B cell (primary cell): ENCODE results near the gene WDR11. TPM values are rescaled to one million over a fixed set of nuclear protein-coding genes. Genes with fewer than 3 reads are reported as not detected.

Source experiments
- ATAC-seq: fragments of 200-7000 bp; cut with Tn5 transposase; one replicate; pipeline ENCODE4 v1.10.0; 2021; ENCODE audit warnings: low read depth, mild to moderate bottlenecking, moderate number of reproducible peaks, moderate library complexity
- CTCF ChIA-PET: fragments of 350-600 bp; sonication (Branson Sonifier 250); formaldehyde crosslinking; loops from one replicate; lab custom pipeline; 2021; ENCODE audit warnings: antibody characterized with exemption, inconsistent platforms; lab: Charles Lee
- POLR2A ChIA-PET: fragments of 350-600 bp; sonication (Branson Sonifier 250); formaldehyde crosslinking; loops from one replicate; lab custom pipeline; 2021; ENCODE audit warnings: antibody characterized with exemption; lab: Charles Lee
- DNase-seq: peaks from one replicate; pipeline ENCODE4 v3.0.0; 2013
- H2AFZ ChIP-seq: 2 replicates; pipeline ENCODE4 v1.6.1; 2012; ENCODE audit warnings: mild to moderate bottlenecking, low read depth, low read length; ENCODE audit not compliant: insufficient read depth, poor library complexity, severe bottlenecking
- H3K27ac ChIP-seq, 2 donors: 1 replicate in 1 of 2; 2 replicates in 1 of 2; pipeline ENCODE4 v1.5.1; 2012 to 2013; ENCODE audit warnings: low read length in 2 of 2, mild to moderate bottlenecking in 2 of 2, moderate library complexity in 1 of 2
- H3K27me3 ChIP-seq, 4 experiments: fragments of 200-600 bp in 1 of 4; sonication (generic) in 1 of 4; replicated peaks in 1 of 4; 1 replicate in 2 of 4; 2 replicates in 2 of 4; pipeline versions ENCODE4 v1.6.1 to v1.7.0; 2013 to 2016; ENCODE audit warnings: low read length in 3 of 4, mild to moderate bottlenecking in 2 of 4, mixed read lengths in 1 of 4, moderate library complexity in 1 of 4; ENCODE audit not compliant: insufficient read depth in 4 of 4, control insufficient read depth in 3 of 4; ENCODE audit errors: control extremely low read depth in 1 of 4
- H3K36me3 ChIP-seq, 2 experiments: replicated peaks in 1 of 2; 1 replicate in 1 of 2; 2 replicates in 1 of 2; pipeline versions ENCODE4 v1.6.1 to v1.7.1; 2013; ENCODE audit warnings: low read length in 1 of 2; ENCODE audit not compliant: insufficient read depth in 2 of 2, control insufficient read depth in 1 of 2; ENCODE audit errors: control extremely low read depth in 1 of 2, extremely low read depth in 1 of 2
- H3K4me1 ChIP-seq, 2 donors: fragments of 200-600 bp in 1 of 2; sonication (generic) in 1 of 2; 1 replicate in 1 of 2; 2 replicates in 1 of 2; pipeline versions ENCODE4 v1.5.1 to v1.6.1; 2013 to 2017; ENCODE audit warnings: low read length in 2 of 2; ENCODE audit not compliant: control insufficient read depth in 2 of 2, insufficient read depth in 2 of 2
- H3K4me2 ChIP-seq: replicated peaks from 2 replicates; pipeline ENCODE3; 2012; ENCODE audit warnings: mild to moderate bottlenecking, low read depth, low read length; ENCODE audit not compliant: poor library complexity, severe bottlenecking
- H3K4me3 ChIP-seq, 5 experiments: fragments of 200-600 bp in 1 of 5; sonication (generic) in 1 of 5; 1 replicate in 3 of 5; 2 replicates in 2 of 5; pipeline versions ENCODE4 v1.5.1 to v1.7.0; 2011 to 2016; ENCODE audit warnings: low read length in 4 of 5, mild to moderate bottlenecking in 4 of 5, low read depth in 2 of 5, control low read depth in 1 of 5, moderate library complexity in 1 of 5; ENCODE audit not compliant: insufficient read depth in 1 of 5; ENCODE audit errors: control extremely low read depth in 1 of 5, extremely low read depth in 1 of 5
- H3K79me2 ChIP-seq: fragments of 200-600 bp; sonication (generic); one replicate; pipeline ENCODE4 v1.6.0; 2016; ENCODE audit warnings: low read length; ENCODE audit not compliant: control insufficient read depth, insufficient read depth
- H3K9ac ChIP-seq: fragments of 200-600 bp; sonication (generic); 2 replicates; pipeline ENCODE4 v1.6.1; 2017; ENCODE audit warnings: mild to moderate bottlenecking, low read length, moderate library complexity
- H3K9me3 ChIP-seq, 3 donors: one replicate each; pipeline versions ENCODE4 v1.6.1 to v1.7.1; 2013; ENCODE audit warnings: low read length in 2 of 3; ENCODE audit not compliant: control insufficient read depth in 2 of 3, insufficient read depth in 1 of 3; ENCODE audit errors: control extremely low read depth in 1 of 3
- H4K20me1 ChIP-seq: 2 replicates; pipeline ENCODE4 v1.6.0; 2012; ENCODE audit warnings: mild to moderate bottlenecking, low read length; ENCODE audit not compliant: insufficient read depth, control insufficient read depth, poor library complexity, severe bottlenecking
- H3K27ac Mint-ChIP-seq: one replicate; pipeline ENCODE4 v1.8.0; 2021; ENCODE audit warnings: mixed read lengths
- H3K27me3 Mint-ChIP-seq: one replicate; pipeline ENCODE4 v1.8.0; 2021; ENCODE audit warnings: mixed read lengths
- H3K4me1 Mint-ChIP-seq: one replicate; pipeline ENCODE4 v1.8.0; 2021; ENCODE audit warnings: mixed read lengths
- H3K4me3 Mint-ChIP-seq: one replicate; pipeline ENCODE4 v1.8.0; 2021; ENCODE audit warnings: mixed read lengths
- H3K9me3 Mint-ChIP-seq: one replicate; pipeline ENCODE4 v1.8.0; 2022; ENCODE audit warnings: mixed read lengths; ENCODE audit not compliant: insufficient read depth
- CTCF ChIP-seq: fragments of 200-600 bp; IDR thresholded peaks from one replicate; pipeline ENCODE4 v1.8.0; 2022; ENCODE audit warnings: antibody characterized with exemption, mild to moderate bottlenecking
- EZH2 ChIP-seq: IDR thresholded peaks from 2 replicates; pipeline ENCODE4 v1.6.1; 2012; ENCODE audit warnings: borderline replicate concordance, low read depth, mild to moderate bottlenecking, moderate library complexity, low read length; ENCODE audit not compliant: insufficient read depth, poor library complexity, severe bottlenecking
- WGBS: methylation state at CpG from one replicate; pipeline ENCODE4 v1.1.5; 2013; ENCODE audit warnings: missing lambda C conversion rate; ENCODE audit not compliant: insufficient coverage; 5-methylcytosine and 5-hydroxymethylcytosine counted together
- intact Hi-C: fragments of 100-400 bp; cut with micrococcal nuclease; formaldehyde crosslinking; loops from one replicate; pipeline ENCODE4 v1.10.0; 2022
- polyA plus RNA-seq: library from polyadenylated mRNA; depleted of rRNA; stranded (reverse); fragments of >200 nt; gene quantifications from 2 replicates; pipeline ENCODE4 v1.2.3, GENCODE V29; 2012
- total RNA-seq, 2 donors: library from RNA; stranded (reverse); fragments of 120-200 nt in 1 of 2; gene quantifications; 1 replicate in 1 of 2; 2 replicates in 1 of 2; pipeline versions ENCODE4 v1.2.3 to v1.2.4, GENCODE V29; 2013 to 2022

The WDR11 gene
- total and polyA plus RNA-seq, 2 donors (not counting 1 experiment from before 2014, with no cell fraction given) = 94.4 to 230 TPM

DNA sequence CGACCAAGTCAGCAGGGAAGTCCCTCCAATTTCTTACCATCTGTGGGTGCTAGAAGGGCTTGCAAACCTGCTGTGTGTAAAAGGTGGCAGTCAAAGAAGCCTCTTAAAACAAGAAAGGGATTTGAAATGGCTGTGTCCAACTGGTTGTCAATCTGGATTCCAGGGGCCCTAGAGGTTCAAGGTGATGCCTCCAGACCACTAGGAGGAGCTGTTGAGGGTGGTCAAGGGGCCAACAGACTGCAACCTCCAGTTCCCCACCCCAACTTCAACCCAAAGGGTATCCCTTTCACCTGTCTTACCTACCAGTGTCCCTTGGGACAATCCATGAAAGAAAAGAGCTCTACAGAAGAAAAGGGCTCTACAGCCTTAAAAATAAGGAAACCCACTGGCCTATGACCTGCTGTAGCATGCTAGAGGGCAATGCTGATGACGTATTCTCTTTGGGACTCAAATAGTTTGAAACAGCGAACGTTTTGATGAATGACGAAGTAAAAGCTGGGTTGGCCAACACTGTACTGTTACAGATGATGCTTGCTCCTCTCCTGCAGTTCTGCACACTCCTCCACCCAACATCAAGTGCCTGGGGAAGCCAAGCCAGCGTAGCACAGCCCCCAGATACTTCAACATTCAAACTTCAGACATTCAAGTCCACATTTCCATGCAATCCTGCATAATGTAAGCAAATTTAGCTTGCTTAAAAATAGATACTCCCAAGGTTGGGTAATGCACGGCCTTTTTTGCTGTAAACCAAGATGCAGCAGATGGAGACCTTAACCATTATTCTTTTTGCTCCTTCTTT is 45.9 kb upstream of the WDR11 start:
- no peaks in the 10 kb centered on the region for H3K4me1 ChIP-seq
- H3K9me3 ChIP-seq = peaks cover 0 to 2% (median 0%) of the 10 kb centered on the region in 3 donors
- DNase-seq = no peak
- H3K4me2 ChIP-seq = no peak overlapping the region
- 95% methylated on average over 4 of the region's 7 CpGs for WGBS
- H3K27me3 ChIP-seq = no peaks in the 10 kb centered on the region
- H3K4me1 Mint-ChIP-seq = no peaks in the 10 kb centered on the region
- no peak for ATAC-seq
- no peaks in the 10 kb centered on the region for H3K79me2 ChIP-seq
- H2AFZ ChIP-seq = no peak overlapping the region
- no peaks in the 10 kb centered on the region for H3K27me3 Mint-ChIP-seq
- H3K4me3 Mint-ChIP-seq = no peak overlapping the region
- no peaks in the 10 kb centered on the region for H4K20me1 ChIP-seq
- ChIA-PET CTCF (no interaction called here), POLR2A (no interaction called here)
- intact Hi-C loops = no loop called here
- no peaks in the 10 kb centered on the region for H3K36me3 ChIP-seq
- no peak overlapping the region for H3K4me3 ChIP-seq
- no peak overlapping the region for H3K27ac ChIP-seq
- H3K9me3 Mint-ChIP-seq = no peaks in the 10 kb centered on the region
- TF ChIP-seq CTCF (no peak), EZH2 (no peak)
- no peak overlapping the region for H3K27ac Mint-ChIP-seq
- H3K9ac ChIP-seq = no peak overlapping the region

GRCh38 chr10:120806081-120806480 is 45.1 kb upstream of the WDR11 start:
- DNase-seq = no peak
- Histone ChIP-seq H3K4me3 (no peak overlapping the region), H3K4me1 (no peaks in the 10 kb centered on the region), H4K20me1 (no peaks in the 10 kb centered on the region), H3K36me3 (no peaks in the 10 kb centered on the region), H3K27me3 (peaks cover 0 to 2% (median 0%) of the 10 kb centered on the region in 4 experiments), H3K27ac (no peak overlapping the region), H2AFZ (no peak overlapping the region), H3K4me2 (no peak overlapping the region), H3K9me3 (peaks cover 0 to 2% (median 0%) of the 10 kb centered on the region in 3 donors), H3K79me2 (no peaks in the 10 kb centered on the region), H3K9ac (no peak overlapping the region)
- ATAC-seq = no peak
- TF ChIP-seq CTCF (no peak), EZH2 (no peak)
- Mint-ChIP-seq H3K4me3 (no peak overlapping the region), H3K27me3 (peaks cover under 1% of the 10 kb centered on the region), H3K9me3 (no peaks in the 10 kb centered on the region), H3K27ac (no peak overlapping the region), H3K4me1 (no peaks in the 10 kb centered on the region)
- intact Hi-C loops = no loop called here
- ChIA-PET POLR2A (no interaction called here), CTCF (no interaction called here)
- 100% methylated on average over 1 of the region's 2 CpGs for WGBS
